Left kidney (tissue), 2 donors: Measurements from ENCODE around the gene HSP90B1. TPM values are rescaled to one million over a fixed set of nuclear protein-coding genes. Genes with fewer than 3 reads are reported as not detected.

Experiments
- DNase-seq: peaks from one replicate; pipeline ENCODE4 v3.0.0-alpha.2; 2013
- polyA plus RNA-seq: library from polyadenylated mRNA; unstranded; fragments of 120-200 nt; gene quantifications from one replicate; pipeline ENCODE4 v1.2.1, GENCODE V29; 2013; ENCODE audit not compliant: insufficient read length

HSP90B1 gene
- polyA plus RNA-seq, 1 donor, result 986 TPM

- DNase-seq, result no peak
Measured at GRCh38 chr12:103924761-103925641, 5.2 kb upstream of the HSP90B1 start.

DNA sequence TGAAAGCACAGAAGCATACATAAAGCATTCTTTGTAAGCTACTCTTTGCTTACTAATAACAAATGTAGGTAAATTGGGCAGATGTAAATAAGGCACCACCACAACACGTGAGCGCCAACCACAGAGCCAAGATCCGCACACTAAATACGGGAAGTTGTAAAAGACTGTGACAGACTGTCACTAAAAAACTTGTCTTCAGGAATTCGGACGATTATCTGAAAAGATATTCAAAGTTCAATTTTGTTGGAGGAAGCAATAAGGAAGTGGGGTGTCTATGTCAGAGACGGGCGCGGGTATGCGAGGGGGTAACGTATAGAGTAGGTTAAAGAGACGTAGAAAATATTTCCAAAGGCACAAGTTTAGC is 1.5 kb upstream of the HSP90B1 start:
- no peak for DNase-seq

DNA sequence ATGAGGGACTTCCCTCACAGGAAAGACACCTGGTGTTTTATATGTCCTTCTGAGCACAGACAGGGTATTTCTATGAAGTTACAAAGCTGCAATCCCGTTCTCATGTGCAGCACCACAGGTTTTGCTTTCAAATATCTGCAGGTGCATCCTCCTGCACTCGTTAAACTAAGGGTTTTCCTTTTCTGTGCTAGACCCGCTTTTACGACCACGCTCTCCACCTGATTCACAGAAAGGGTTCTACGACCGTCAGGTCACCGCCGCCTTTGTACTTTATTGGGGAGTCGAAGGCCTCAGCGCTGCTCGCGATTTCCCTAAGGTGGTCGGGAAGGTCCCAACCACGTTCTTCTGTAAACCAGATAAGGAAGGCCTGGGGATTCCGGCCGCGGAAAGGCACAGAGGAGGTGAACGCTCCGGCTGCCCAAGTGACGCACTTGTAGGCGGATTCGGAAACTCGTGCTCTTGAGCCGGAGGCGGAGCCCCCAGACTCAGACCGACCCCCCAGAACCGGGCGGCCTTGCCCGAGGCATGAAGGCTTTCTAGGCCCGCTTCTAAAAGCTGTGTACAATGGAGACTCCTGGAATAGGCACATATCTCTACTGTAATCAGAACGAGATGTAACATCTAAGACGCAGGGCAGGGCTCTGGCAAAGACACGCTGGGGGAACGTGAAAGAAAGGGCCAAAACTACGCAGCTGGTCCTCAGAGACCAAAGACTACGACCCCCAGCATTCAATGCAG is 995 bp upstream of the HSP90B1 start:
- DNase-seq, result peak; percentile 92

GRCh38 chr12:103929784-103930033 is 501 bp upstream of the HSP90B1 start:
- DNase-seq, result no peak

GRCh38 chr12:103930787-103931735 is 851 bp downstream of the HSP90B1 start:
- DNase-seq, result peak; percentile 31

DNA sequence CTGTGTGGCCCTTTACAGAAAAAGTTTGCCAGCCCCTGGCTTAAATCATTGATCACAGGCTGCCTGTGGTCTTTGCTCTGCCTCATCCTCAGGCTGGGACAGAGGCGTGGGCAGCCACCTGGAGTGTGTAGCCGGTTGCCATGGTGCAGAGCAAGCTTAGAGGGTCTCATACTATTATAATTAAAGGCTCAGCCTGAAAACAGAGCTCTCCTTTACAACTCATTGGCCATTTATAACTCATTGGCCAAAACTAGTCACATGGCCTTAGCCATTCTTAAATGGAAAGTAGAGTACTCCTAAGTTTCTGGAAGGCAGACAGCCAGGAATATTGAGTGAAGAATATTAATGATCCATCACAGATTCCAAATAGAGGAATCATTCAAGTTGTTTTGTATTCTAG is 3.0 kb downstream of the HSP90B1 start:
- no peak for DNase-seq

GRCh38 chr12:103936679-103937078 is 6.5 kb downstream of the HSP90B1 start:
- no peak for DNase-seq

GRCh38 chr12:103944964-103945363 is 14.8 kb downstream of the HSP90B1 start:
- DNase-seq, result no peak

DNA sequence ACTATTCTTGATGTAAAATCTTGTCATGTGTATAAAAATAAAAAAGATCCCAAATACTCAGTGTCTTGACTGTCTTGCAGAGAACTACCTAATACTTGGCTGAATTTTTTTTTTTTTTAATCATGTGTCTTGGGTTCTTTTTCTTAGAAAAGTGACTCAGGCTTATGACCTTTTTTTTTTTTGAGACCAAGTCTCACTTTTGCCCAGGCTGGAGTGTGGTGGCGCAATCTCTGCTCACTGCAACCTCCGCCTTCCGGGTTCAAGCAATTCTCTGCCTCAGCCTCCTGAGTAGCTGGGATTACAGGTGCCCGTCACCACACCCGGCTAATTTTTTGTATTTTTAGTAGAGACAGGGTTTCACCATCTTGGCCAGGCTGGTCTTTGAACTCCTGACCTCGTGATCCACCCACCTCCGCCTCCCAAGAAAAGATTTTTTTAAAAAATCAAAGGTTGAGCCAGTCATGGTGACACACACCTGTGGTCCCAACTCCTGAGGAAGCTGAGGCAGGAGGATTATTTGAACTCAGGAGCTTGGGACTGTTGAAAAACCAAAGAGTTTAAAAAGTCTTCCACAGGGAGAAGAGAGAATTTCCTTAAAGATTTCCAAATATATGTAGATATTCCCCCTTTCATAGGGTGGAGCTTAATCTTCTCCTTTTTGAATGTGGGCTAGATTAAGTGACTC is 17.8 kb downstream of the HSP90B1 start:
- DNase-seq, result no peak

- DNase-seq, result no peak
Measured at GRCh38 chr12:103948746-103949406, 18.7 kb downstream of the HSP90B1 start.

DNA sequence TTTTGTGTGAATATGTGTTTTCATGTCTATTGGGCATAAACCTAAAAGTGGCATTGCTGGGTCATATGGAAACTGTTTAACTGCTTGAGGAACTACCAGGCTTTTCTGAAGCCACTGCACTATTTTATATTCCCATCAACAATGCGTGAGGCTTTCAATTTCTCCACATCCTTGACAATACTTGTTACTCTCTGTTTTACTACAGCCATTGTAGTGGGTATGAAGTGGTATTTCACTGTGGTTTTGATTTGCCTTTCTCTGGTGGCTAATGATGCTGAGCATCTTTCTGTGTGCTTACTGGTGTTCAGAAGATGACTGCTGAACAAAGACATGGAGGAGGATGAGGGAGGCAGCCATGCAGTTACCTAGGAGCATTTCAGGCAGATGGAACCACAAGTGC is 22.3 kb downstream of the HSP90B1 start:
- DNase-seq, result no peak

- no peak for DNase-seq
Measured at GRCh38 chr12:103955811-103956508, 25.8 kb downstream of the HSP90B1 start.

DNA sequence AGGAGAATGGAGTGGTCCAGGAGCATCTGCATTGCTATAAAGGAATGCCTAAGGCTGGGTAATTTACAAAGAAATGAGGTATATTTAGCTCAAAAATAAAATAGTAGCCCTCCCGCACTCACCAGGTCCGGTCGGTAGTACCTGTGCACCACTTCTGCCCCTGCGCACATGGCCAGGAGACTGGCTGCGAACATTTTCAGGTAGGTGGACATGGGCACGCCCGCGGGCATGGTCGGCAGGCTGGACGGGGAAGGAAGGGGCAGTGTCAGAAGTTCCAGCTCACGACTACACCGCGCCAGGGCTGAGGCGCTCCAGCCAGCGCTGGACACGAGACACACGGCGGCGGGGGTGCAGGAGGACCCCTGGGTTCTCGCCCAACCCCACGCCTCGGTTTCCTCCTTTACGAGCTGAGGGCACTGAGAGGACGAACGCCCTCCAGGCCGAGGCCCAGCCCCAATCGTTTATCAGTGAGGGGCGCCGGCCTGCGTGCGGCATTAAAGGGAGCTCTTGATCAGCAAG is 26.4 kb downstream of the HSP90B1 start:
- DNase-seq, result no peak

GRCh38 chr12:103957865-103958388 is 27.7 kb downstream of the HSP90B1 start:
- DNase-seq, result no peak

DNA sequence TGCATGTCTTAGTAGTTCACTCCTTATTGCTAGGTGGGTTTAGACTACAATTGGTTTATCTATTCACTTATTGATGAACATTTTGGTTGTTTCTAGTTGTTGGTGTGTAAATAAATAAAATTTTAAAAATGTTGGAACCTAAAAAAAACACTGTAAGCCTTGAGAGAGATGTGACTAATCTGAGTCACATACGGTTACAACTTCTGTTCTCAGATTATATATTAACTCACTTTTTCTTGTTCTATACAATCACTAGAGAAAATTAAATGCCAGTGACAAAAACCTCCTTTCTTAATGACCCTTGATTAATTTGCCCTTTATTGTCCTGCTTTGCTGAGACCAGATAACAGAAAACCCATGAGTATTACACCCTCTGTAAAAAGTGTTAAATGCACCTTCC is 28.4 kb downstream of the HSP90B1 start:
- no peak for DNase-seq

GRCh38 chr12:103960616-103961227 is 30.5 kb downstream of the HSP90B1 start:
- no peak for DNase-seq

DNA sequence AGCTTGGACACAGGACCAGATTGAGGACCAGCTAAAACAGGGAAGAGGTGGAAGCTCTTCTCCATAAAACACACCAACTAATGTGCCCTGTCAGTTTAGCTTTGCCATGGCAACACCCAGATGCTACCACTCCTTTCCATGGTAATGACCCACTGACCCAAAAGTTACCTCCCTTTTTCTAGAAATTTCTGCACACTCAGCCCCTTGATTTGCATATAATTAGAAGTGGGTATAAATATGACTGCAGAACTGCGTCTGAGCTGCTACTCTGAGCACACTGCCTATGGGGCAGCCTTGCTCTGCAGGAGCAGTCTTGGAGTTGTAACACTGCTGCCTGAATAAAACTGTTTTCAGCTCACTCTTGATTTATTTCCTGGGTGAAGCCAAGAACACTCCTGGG is 32.3 kb downstream of the HSP90B1 start:
- DNase-seq, result no peak

DNA sequence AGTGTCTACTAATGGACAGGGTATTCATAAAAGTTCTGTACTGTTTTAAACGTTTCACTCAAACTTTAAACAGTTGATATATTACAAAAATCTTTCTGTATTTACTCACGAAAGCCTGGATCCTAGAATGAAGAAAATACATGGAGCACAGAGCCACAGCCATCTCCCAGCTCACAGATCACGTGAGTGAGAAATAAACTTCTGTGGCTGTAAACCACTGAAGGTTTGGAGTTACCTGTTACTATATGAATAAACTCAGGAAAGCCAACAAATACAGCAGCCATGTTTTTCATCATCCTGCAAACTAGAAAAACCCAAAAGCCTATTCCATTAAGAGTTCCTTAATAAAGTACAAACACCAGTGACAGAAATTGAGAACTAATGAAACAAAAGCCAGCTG is 34.6 kb downstream of the HSP90B1 start:
- DNase-seq, result peak; percentile 10

GRCh38 chr12:103965255-103965589 is 35.0 kb downstream of the HSP90B1 start:
- DNase-seq, result peak; percentile 6
